HCT116 (cell line): ENCODE measurements around the gene C1orf141.

Source experiments
- CEBPB ChIP-seq: IDR thresholded peaks from 2 replicates; pipeline ENCODE4 v1.6.1; 2012; ENCODE audit warnings: low read depth
- JUND ChIP-seq: IDR thresholded peaks from 2 replicates; pipeline ENCODE4 v1.6.1; 2012
- MAX ChIP-seq: IDR thresholded peaks from 2 replicates; pipeline ENCODE4 v1.6.1; 2012
- POLR2A ChIP-seq: IDR thresholded peaks from 2 replicates; pipeline ENCODE4 v1.7.0; 2011; ENCODE audit warnings: borderline replicate concordance; ENCODE audit not compliant: insufficient read depth, insufficient read length; ENCODE audit errors: extremely low read depth
- POLR2AphosphoS5 ChIP-seq: IDR thresholded peaks from 2 replicates; pipeline ENCODE4 v1.6.1; 2011; ENCODE audit warnings: mild to moderate bottlenecking, low read depth, low read length, moderate library complexity
- RAD21 ChIP-seq: IDR thresholded peaks from 2 replicates; pipeline ENCODE4 v1.6.1; 2012; ENCODE audit warnings: low read depth, mild to moderate bottlenecking
- SIN3A ChIP-seq: IDR thresholded peaks from 2 replicates; pipeline ENCODE4 v1.6.1; 2012; ENCODE audit warnings: low read depth
- SRF ChIP-seq: IDR thresholded peaks from 2 replicates; pipeline ENCODE4 v1.6.1; 2012; ENCODE audit warnings: low read depth
- ZBTB33 ChIP-seq: IDR thresholded peaks from 2 replicates; pipeline ENCODE4 v1.6.1; 2011; ENCODE audit warnings: mild to moderate bottlenecking, low read length, moderate library complexity; ENCODE audit not compliant: insufficient replicate concordance; ENCODE audit errors: extremely low read depth
- ZFX ChIP-seq: fragments of 450-650 bp; IDR thresholded peaks from 2 replicates; pipeline ENCODE4 v1.6.1; 2017
- ZNF274 ChIP-seq: fragments of 200-500 bp; sonication (Bioruptor generic); IDR thresholded peaks from 2 replicates; pipeline ENCODE4 v1.6.1; 2014; ENCODE audit warnings: mild to moderate bottlenecking, low read depth, low read length, inconsistent platforms
- TF ChIP-seq, protein P1 (sequence below), 3 experiments: fragments of 200-600 bp in 1 of 3; sonication (generic) in 1 of 3; IDR thresholded peaks in 2 of 3; conservative IDR thresholded peaks in 1 of 3; 2 replicates each; pipeline ENCODE4 v1.5.1; 2012 to 2017; ENCODE audit warnings: low read depth in 2 of 3, low read length in 2 of 3, antibody characterized with exemption in 1 of 3, borderline replicate concordance in 1 of 3, control low read depth in 1 of 3, mild to moderate bottlenecking in 1 of 3, mixed read lengths in 1 of 3, mixed run types in 1 of 3, moderate library complexity in 1 of 3; ENCODE audit not compliant: insufficient read depth in 1 of 3
- TF ChIP-seq, protein P2 (sequence below): IDR thresholded peaks from 2 replicates; pipeline ENCODE4 v1.6.1; 2012; ENCODE audit warnings: low read depth
- TF ChIP-seq, protein P3 (sequence below): IDR thresholded peaks from 2 replicates; pipeline ENCODE4 v1.6.1; 2012

DNA sequence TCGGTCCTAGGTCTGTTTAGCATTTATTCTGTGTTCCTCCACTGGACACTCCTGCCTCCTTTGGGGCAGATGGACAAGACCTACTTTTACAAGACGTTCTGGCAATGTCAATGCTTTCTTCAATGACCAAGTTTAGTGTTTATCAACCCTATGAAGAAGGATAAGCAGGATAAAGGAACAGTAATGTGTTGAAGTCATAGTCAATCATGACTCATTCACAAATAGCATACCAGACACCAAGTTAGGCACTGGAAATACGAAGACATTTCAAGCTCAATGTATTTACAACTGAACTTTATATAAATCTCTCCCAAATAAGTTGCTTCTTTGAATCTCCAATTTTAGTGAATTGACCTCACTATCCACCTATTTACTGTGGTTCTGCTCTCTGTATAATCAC, 76.0 kb downstream of the C1orf141 start:
- TF ChIP-seq, protein P1, sequence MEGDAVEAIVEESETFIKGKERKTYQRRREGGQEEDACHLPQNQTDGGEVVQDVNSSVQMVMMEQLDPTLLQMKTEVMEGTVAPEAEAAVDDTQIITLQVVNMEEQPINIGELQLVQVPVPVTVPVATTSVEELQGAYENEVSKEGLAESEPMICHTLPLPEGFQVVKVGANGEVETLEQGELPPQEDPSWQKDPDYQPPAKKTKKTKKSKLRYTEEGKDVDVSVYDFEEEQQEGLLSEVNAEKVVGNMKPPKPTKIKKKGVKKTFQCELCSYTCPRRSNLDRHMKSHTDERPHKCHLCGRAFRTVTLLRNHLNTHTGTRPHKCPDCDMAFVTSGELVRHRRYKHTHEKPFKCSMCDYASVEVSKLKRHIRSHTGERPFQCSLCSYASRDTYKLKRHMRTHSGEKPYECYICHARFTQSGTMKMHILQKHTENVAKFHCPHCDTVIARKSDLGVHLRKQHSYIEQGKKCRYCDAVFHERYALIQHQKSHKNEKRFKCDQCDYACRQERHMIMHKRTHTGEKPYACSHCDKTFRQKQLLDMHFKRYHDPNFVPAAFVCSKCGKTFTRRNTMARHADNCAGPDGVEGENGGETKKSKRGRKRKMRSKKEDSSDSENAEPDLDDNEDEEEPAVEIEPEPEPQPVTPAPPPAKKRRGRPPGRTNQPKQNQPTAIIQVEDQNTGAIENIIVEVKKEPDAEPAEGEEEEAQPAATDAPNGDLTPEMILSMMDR (IDR thresholded peaks at IDR 0.05 in 2 of 3, conservative IDR thresholded peaks at IDR 0.05 in 1 of 3; ENCODE audit: borderline replicate concordance in 1 of 3, insufficient read depth in 1 of 3, low read depth in 2 of 3, low read length in 2 of 3) = no peak
- no peak for TF ChIP-seq SIN3A
- no peak for TF ChIP-seq SRF
- no peak for TF ChIP-seq ZBTB33
- no peak for TF ChIP-seq POLR2A
- TF ChIP-seq, protein P2, sequence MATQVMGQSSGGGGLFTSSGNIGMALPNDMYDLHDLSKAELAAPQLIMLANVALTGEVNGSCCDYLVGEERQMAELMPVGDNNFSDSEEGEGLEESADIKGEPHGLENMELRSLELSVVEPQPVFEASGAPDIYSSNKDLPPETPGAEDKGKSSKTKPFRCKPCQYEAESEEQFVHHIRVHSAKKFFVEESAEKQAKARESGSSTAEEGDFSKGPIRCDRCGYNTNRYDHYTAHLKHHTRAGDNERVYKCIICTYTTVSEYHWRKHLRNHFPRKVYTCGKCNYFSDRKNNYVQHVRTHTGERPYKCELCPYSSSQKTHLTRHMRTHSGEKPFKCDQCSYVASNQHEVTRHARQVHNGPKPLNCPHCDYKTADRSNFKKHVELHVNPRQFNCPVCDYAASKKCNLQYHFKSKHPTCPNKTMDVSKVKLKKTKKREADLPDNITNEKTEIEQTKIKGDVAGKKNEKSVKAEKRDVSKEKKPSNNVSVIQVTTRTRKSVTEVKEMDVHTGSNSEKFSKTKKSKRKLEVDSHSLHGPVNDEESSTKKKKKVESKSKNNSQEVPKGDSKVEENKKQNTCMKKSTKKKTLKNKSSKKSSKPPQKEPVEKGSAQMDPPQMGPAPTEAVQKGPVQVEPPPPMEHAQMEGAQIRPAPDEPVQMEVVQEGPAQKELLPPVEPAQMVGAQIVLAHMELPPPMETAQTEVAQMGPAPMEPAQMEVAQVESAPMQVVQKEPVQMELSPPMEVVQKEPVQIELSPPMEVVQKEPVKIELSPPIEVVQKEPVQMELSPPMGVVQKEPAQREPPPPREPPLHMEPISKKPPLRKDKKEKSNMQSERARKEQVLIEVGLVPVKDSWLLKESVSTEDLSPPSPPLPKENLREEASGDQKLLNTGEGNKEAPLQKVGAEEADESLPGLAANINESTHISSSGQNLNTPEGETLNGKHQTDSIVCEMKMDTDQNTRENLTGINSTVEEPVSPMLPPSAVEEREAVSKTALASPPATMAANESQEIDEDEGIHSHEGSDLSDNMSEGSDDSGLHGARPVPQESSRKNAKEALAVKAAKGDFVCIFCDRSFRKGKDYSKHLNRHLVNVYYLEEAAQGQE = no peak
- TF ChIP-seq ZFX = no peak
- TF ChIP-seq, protein P3, sequence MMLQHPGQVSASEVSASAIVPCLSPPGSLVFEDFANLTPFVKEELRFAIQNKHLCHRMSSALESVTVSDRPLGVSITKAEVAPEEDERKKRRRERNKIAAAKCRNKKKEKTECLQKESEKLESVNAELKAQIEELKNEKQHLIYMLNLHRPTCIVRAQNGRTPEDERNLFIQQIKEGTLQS = no peak
- no peak for TF ChIP-seq POLR2AphosphoS5
- TF ChIP-seq CEBPB = no peak
- TF ChIP-seq ZNF274 = no peak
- no peak for TF ChIP-seq RAD21
- TF ChIP-seq MAX = no peak
- no peak for TF ChIP-seq JUND
